Measurements from ENCODE around the gene RIOK2.
"Not testable (repeated sequence)": the region's sequence is repeated elsewhere in the genome, so short reads cannot be mapped to it uniquely, and the experiment has no call there.

Gene RIOK2

GRCh38 chr5:97167435-97167834, 15.6 kb downstream of the RIOK2 start:
- no peak for DNase-seq (ENCODE audit: low read depth in 2 of 2)

- no peak for DNase-seq (ENCODE audit: low read depth in 2 of 2)
These were observed 17.3 kb downstream of the RIOK2 start for GRCh38 chr5:97165726-97166125.

GRCh38 chr5:97164846-97165245, 18.2 kb downstream of the RIOK2 start:
- no peak for DNase-seq (ENCODE audit: low read depth in 2 of 2)

- DNase-seq (ENCODE audit: low read depth in 2 of 2), result no peak
These were observed 19.2 kb downstream of the RIOK2 start for GRCh38 chr5:97163790-97164285.

GRCh38 chr5:97163360-97163764, 19.7 kb downstream of the RIOK2 start:
- DNase-seq (ENCODE audit: low read depth in 2 of 2), result no peak

- DNase-seq (ENCODE audit: low read depth in 2 of 2), result no peak
These were observed 21.0 kb downstream of the RIOK2 start for GRCh38 chr5:97162045-97162444.

- DNase-seq (ENCODE audit: low read depth in 2 of 2), result no peak
These were observed 25.4 kb downstream of the RIOK2 start for GRCh38 chr5:97157689-97158088.

GRCh38 chr5:97151370-97151769, 31.7 kb downstream of the RIOK2 start:
- DNase-seq (ENCODE audit: low read depth in 2 of 2), result no peak

- DNase-seq (ENCODE audit: low read depth in 2 of 2), result no peak
These were observed 32.6 kb downstream of the RIOK2 start for GRCh38 chr5:97150401-97150800.

GRCh38 chr5:97149709-97150108, 33.3 kb downstream of the RIOK2 start:
- no peak for DNase-seq (ENCODE audit: low read depth in 2 of 2)

- DNase-seq (ENCODE audit: low read depth in 2 of 2), result no peak
These were observed 34.8 kb downstream of the RIOK2 start for GRCh38 chr5:97148288-97148687.

GRCh38 chr5:97143704-97144103, 39.3 kb downstream of the RIOK2 start:
- DNase-seq (ENCODE audit: low read depth in 2 of 2), result no peak

GRCh38 chr5:97142521-97143254, 40.4 kb downstream of the RIOK2 start, which contains the start of gene LIX1:
Gene LIX1 (minus strand): TSS chr5:97142611. CDS start chr5:97142576, 35 bp downstream.
- no peak for DNase-seq (ENCODE audit: low read depth in 2 of 2)

GRCh38 chr5:97141539-97141938, 41.5 kb downstream of the RIOK2 start:
- DNase-seq (ENCODE audit: low read depth in 2 of 2), result no peak

- no peak for DNase-seq (ENCODE audit: low read depth in 2 of 2)
These were observed 42.0 kb downstream of the RIOK2 start for GRCh38 chr5:97141031-97141430.

- DNase-seq (ENCODE audit: low read depth in 2 of 2), result not testable (repeated sequence)
These were observed 42.8 kb downstream of the RIOK2 start for GRCh38 chr5:97140250-97140649.

GRCh38 chr5:97136475-97136874, 46.6 kb downstream of the RIOK2 start:
- DNase-seq (ENCODE audit: low read depth in 2 of 2), result no peak

- no peak for DNase-seq (ENCODE audit: low read depth in 2 of 2)
These were observed 47.2 kb downstream of the RIOK2 start for GRCh38 chr5:97135868-97136267.

GRCh38 chr5:97134634-97135033, 48.4 kb downstream of the RIOK2 start:
- DNase-seq (ENCODE audit: low read depth in 2 of 2), result no peak

GRCh38 chr5:97133101-97133500, 49.9 kb downstream of the RIOK2 start:
- DNase-seq (ENCODE audit: low read depth in 2 of 2), result no peak

GRCh38 chr5:97131921-97132320, 51.1 kb downstream of the RIOK2 start:
- DNase-seq (ENCODE audit: low read depth in 2 of 2), result no peak

- no peak for DNase-seq (ENCODE audit: low read depth in 2 of 2)
These were observed 51.8 kb downstream of the RIOK2 start for GRCh38 chr5:97131139-97131710.

- DNase-seq (ENCODE audit: low read depth in 2 of 2), result no peak
These were observed 55.3 kb downstream of the RIOK2 start for GRCh38 chr5:97127727-97128126.
